NCI-H446 (cell line): ENCODE data around the gene THBS4.
"Not testable (repeated sequence)": the region's sequence is repeated elsewhere in the genome, so short reads cannot be mapped to it uniquely, and the experiment has no call there.

Experiments used
- DNase-seq, 2 experiments: peaks; one replicate each; lab custom pipeline; 2025; lab: John Stamatoyannopoulos, UW

The THBS4 gene

DNA sequence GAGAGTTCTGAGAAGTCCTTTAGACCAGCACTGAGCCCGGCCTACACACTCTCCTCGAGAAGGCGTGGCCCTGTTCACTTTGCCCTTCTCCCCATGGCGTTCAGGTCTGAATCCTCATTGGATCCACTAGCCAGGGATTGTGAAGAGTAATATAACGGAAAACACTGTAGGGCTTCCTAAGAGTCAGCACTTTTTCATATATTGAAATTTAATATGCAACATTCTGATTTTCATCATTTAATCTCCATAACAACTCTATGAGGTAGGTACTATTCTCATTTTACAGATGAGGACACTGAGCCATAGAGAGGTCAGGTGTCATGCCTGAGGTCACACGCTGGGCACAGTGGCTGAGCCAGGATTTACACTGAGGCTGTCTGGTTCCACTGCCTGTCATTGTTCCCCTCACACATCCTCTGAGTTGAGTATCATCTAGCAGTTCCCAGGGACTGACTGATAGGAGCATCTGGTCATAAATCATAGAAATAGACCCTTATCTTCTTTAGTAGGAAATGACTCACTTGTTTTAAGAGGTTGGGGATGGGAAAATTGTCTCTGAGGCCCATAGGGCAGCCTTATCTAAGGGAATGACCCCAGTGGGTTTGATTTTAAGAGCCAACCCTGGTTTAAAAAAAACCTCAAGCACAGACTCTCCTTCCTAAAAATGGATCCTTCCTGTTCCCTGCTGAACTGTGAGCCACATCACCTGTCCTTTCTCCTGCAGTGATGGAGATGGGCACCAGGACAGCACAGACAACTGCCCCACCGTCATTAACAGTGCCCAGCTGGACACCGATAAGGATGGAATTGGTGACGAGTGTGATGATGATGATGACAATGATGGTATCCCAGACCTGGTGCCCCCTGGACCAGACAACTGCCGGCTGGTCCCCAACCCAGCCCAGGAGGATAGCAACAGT, 41.2 kb downstream of the THBS4 start:
- DNase-seq: no peak

DNA sequence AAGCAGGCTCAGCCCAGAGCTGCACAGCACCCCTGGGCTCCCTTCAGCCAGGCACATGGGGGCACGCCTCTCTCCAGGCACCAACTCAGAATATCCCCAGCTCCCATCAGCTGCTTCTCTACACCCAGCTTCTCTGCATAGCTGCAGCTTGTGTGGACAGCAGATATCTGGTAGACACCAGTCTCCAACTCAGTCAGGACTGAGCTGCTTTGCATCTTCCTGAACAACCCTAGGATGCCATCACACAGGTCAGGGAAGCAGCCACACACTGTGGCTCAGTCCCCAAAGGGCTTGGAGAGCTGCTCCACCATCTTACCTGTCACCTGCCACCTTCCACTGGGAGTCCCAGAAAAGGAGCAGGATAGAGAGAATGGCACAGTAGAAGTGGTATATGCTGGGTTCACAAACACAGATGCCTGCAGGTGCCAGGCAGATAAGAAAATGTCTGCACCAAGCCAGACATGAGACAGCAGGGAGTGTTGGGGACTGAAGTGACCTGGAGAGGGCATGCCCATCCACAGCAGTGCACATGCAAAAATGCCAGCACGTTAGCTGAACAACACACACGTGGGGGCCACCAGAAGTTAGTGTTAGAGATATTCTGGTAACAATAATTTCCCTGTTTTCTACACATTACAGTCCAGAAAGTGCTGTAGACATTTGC, 42.0 kb downstream of the THBS4 start:
- DNase-seq: no peak

DNA sequence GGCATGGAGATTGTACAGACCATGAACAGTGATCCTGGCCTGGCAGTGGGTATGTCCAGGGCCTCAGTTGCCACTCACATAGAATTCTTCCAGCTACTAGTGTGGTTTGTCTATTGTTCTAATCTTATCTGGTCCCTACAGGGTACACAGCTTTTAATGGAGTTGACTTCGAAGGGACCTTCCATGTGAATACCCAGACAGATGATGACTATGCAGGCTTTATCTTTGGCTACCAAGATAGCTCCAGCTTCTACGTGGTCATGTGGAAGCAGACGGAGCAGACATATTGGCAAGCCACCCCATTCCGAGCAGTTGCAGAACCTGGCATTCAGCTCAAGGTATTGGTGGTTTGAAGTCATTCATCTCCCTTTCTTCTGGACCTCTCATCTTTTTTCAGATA, 43.8 kb downstream of the THBS4 start:
- DNase-seq: no peak

DNA sequence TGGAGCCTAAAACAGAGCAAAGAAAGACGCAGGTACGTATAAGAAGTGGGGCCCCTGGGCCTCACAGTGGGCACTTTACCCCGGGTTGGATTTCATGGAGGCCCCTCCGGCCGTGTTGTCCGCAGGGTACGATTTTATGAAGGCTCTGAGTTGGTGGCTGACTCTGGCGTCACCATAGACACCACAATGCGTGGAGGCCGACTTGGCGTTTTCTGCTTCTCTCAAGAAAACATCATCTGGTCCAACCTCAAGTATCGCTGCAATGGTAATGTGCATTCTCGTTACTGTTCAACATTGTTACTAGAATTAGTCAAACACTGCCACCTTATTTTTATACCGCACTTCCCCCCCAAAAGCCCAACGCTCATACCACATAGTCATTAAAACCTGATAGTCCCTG, 47.1 kb downstream of the THBS4 start:
- DNase-seq: no peak

DNA sequence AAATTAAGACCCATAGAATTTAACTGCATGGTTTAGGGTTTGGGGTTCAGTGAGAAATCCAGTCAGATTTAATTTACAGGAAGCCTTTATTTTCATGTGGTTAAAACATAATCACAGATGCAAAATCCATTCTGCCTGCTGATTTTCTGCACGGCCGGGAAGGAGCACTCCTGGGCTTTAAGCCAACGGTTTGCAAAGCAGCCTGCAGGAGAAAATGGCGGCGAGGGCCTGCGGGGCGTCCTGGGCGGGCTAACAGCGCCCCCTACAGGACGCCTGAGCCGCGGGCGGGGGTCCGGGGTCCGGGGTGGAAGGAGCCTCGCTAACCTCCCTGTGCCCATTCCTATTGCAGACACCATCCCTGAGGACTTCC, 47.6 kb downstream of the THBS4 start:
- peak; percentile 69 to 93 for DNase-seq

DNA sequence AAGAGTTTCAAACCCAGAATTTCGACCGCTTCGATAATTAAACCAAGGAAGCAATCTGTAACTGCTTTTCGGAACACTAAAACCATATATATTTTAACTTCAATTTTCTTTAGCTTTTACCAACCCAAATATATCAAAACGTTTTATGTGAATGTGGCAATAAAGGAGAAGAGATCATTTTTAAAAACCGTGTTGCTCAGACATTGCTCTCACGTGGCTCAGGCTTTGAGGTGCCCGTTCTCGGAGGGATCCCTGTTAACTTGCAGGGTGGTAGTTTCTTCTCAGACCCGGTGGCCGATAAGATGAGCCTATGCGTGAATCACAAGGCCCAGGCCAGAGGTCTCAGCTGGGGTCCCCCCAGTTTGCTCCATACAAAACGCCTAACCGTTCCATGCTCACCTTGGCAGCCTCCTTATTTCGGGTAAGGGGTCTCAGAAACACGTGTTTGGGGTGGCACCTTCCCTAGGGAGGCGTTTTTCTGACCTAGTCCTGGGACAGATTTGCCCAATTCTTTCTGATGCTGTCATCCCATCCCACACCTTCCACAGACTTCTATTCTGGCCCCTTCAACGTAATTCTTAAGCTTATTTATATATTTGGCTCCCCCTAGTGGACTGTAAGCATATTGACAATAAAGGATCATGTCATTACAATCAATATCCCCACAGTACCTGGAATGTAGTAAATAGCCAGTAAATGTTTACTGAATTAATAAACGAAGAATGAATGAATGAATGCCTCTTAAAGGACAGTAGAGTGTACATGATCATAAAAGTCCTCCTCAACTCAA, 48.1 kb downstream of the THBS4 start:
- peak; percentile 52 to 83 for DNase-seq

DNA sequence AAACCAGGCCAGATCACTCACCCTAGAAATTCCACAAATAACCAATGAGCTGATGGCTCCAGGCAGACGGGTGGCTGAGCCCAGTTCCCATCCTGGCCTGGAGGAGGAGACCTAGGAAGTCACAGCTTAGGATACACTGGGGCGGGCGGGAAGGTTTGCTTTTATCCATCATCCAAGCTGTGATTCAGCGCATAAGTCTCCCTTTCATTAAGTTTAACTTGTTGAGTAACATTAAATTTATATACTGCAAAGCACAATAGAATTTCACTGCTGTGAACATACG, 55.7 kb downstream of the THBS4 start:
- DNase-seq: no peak

DNA sequence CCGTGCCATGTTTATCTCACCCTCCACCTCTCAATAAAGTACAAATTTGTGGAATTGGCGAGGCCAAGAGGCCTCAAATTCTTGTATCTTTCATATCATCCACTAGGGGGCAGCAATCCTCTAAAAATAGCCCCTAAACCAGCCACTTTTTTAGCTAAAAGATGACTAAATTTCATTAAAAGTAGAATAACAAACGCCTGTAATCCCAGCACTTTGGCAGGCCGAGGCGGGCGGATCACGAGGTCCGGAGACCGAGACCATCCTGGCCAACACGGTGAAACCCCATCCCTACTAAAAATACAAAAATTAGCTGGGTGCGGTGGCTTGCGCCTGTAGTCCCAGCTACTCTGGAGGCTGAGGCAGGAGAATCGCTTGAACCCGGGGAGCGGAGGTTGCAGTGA, 56.6 kb downstream of the THBS4 start:
- DNase-seq: peak; percentile 36 to 72

DNA sequence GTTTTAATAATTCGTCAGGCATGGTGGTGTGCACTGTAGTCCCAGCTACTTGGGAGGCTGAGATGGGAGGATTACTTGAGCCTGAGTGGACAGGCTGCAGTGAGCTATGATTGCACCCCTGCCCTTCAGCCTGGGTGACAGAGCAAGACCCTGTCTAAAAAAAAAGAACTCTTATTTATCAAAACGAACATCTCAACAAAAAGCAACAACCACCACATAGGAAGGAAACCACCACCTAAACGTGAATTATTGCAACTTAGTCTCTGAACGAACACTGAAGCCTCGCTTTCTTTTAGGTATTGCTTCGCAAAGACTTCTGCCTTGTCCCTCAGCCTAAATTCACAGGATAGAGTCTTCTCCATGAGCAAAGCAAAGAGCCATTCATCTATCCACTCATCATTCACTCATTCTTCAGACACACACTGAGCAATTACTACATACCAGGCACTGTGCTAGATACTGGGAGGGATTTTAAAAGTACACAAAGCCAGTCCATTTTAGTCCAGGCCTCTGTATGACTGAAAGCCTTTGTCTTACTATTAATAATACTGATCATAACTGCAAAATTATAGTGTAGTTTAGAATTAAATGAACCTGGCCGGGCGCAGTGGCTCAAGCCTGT, 57.4 kb downstream of the THBS4 start:
- DNase-seq: peak in 1 of 2 experiments; percentile 27

DNA sequence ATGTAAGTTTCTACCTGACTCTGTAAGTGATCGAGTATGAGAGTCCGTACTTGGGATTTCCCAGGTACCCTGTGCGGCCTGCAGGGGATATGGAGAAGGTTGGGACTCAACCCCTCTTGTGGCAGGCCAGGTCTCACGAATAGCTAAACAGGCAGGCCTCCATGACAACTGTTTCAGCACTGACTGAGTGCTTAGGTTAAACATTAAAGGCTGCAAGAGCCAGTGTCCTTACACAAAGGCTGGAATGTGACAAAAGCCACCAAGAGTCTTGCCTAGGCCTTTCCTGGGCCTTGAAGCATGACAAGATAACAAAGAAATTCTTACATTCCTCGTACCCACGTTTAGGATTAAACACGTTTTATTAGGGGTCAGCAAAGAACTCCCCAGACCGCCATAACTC, 58.6 kb downstream of the THBS4 start:
- no peak for DNase-seq

DNA sequence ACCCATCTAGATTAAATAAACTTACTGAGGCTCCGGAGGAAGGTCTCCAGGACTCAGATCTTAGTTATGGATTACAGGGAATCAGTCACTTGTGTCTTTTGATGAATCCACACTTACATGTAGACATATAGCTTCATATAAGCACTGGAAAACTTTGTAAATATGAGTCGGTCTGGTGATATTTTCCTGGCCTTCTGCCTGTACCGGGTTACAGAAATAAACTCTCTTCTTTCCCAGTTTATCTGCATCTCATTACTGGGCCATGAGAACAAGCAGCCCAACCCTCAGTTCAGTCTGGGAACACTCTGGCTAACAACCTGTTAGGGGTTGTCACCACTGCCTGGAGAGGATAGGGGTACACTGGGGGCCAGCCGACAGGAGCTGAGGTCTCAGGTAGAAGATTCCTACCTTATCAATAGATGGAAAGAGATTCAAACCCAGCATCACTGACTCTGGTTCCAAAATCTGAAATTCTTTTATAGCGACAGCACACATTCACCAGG, 59.1 kb downstream of the THBS4 start:
- no peak for DNase-seq

DNA sequence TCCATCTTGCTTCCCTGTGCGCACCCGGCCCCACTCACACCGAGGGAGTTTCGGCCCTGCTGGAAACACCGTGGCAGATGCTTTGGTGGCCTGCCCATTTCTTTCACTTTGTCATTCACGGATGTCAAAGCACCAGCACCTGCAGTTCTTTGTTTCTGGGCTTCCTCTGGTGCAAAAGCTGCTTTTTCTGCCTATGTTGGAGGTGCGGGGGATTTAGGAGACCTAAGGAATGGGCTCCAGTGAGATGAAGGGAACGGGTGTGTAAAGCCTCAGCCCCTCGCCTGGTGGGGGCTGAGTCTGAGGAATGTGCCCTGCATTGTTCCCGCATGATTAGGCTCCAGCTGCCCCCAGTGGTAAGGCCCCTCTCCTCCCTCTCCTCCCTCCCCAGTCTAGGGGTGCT, 62.3 kb downstream of the THBS4 start:
- no peak for DNase-seq

DNA sequence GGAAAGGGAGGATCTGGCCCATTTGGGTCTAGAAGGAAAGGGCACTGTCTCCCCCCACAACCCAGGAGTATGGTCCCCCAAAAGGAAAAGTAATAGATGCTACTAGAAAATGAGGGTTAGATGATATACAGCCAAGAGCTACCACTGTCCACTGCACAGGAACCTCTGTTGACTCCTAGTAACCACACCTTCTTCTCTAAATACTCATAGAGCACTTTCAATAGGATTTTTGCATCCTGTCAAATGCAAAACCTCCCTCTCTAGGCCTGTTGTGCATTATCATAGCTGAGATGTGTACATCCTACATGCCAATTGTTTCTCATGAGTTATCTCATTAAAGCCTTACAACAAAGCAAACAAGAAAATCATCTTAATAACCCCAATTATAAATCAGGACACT, 66.8 kb downstream of the THBS4 start:
- DNase-seq: no peak

DNA sequence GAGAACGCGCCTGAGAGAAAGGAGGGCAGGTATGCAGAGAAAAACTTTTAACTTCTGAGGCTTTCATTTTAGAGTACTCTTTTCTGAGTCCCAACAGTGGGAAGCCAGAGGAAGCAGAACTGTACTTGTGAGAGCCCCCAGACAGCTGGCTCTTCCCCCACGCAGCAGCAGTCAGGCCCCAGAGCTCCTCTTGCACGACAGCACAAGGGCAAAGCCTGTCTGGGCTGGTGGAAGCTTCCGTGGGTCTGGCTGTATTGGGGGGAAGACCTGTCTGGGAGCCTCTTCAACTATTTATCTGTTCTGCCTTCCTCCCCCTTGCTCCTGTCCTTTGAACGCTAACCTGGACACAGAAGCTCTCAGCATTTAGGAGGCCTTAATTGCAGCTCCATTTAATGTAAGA, 68.2 kb downstream of the THBS4 start:
- no peak for DNase-seq

DNA sequence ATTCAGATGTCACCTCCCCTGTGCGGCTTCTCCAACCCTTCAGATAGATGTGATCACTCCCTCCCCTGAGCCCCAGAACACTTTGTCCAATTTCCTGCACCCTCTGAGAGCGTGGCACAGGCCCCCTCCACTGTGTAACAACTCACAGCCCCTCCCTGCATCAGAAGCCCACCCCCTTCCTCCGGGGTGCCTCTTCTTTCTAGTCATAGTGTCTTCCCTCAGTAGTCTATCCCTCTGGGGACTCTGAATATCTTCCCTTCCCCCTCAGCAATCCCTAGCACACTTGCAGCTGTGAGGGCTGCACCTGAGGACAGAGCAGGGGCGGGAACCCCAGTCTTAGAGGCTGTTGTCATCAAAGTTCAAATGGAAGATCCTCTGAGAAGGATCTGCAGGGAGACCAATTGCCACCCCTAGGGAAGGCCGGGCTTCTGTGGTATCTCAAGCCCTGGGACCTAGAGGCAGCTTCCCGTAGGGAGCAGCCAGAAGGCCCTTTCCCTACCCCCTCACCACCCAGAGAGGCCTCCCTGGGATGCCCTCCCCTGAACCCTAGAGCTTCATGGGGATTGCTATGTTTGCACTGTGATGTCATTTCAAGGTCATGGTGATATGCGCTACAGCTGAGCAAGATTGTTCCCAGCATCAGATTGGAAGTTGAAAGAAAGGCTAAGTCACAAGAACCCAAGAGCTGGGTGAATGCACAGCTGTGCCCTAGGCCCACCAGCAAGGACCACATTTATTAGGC, 70.7 kb downstream of the THBS4 start:
- DNase-seq: no peak

DNA sequence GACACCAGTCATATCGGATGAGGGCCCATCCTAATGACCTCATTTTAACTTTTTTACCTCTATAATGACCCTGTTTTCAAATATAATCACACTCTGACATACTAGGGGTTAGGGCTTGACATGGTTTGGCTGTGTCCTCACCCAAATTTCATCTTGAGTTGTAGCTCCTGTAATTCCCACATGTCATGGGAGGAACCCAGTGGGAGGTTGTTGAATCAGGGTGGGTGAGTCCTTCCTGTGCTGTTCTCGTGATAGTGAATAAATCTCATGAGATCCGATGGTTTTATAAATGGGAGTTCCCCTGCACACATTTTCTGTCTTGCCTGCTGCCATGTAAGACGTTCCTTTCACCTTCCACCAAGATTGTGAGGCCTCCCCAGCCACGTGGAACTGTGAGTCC, 71.8 kb downstream of the THBS4 start:
- DNase-seq: no peak

DNA sequence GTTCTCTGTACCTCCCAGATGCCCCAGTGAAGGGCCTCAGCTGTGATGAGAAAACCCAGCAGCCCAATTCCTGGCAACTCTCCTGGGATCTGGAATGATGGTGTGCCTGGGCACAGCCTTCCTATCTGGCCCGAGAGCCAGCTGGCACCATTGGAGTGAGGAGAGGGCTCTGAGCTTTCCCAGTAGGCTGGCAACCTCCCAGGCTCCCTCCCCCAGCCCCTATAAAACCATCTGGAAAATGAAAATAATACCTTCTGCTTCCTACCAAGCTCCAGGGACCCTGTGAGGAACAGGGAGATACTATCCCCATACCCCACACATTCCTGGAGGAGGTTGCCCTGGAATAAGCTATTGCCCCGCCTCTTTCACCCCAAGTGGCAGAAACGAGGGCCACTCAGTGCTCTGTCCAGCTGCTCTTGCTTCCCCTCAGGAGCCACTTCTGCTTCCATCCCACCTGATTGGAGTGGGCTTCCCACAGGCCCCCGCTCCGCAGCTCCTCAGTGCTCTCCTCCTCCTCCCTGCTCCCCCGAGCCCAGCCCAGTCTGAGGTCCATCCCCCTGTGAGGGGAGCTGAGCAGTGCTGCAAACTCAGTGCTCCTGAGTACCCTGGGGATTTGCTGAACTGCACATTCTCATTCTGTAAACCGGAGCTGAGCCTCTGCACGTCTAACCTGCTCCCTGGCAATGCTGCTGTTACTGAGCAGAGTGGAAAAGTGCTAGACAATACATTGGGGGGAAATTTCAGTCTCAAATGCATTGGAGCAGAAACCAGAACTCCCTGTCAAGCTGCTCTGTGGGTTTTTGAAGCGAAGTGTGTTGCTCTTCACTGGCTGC, 74.7 kb downstream of the THBS4 start:
- DNase-seq: peak; percentile 95 to 99

DNA sequence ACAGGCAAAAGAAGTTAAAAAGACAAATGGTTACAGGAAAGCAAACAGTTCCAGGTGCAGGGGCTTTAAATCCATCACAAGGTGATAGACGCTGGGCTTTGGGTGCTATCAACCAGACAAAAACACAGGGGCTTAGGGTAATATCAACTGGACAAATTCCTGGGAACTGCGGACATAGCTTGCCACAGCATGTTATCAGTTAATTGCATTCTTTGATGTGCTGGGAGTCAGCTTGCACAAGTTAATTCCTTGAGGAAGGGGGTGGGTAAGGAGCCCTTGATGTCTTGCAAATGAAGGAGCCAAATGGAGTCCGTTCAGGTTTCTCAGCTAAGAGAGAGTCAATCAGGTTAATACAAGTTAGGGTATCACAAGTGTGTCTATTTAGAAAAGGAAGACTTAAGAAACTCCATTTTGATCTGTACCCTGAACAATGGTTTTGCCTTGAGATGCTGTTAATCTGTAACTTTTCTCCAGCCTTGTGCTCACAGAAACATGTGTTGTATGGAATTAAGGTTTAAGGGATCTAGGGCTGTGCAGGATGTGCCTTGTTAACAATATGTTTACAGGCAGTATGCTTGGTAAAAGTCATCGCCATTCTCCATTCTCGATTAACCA, 76.3 kb downstream of the THBS4 start:
- DNase-seq: not testable (repeated sequence)

DNA sequence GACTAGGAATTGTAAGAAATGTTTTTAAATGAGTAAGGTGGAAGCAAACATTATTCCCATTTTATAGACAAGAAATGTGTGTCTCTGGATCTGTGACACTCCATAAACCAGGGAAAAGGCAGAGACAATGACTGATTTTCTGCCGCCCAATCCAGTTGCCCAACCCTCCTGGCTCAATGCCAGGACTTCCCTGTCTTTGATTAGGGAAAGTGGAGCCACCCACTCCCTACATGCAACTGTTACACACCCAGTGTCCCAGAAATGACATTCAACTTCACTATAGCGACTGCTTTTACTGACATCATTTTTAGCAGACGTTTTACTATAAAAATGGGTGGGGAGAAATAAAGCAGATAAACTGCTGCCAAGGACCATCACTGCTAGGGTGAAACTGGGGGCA, 79.7 kb downstream of the THBS4 start:
- no peak for DNase-seq

DNA sequence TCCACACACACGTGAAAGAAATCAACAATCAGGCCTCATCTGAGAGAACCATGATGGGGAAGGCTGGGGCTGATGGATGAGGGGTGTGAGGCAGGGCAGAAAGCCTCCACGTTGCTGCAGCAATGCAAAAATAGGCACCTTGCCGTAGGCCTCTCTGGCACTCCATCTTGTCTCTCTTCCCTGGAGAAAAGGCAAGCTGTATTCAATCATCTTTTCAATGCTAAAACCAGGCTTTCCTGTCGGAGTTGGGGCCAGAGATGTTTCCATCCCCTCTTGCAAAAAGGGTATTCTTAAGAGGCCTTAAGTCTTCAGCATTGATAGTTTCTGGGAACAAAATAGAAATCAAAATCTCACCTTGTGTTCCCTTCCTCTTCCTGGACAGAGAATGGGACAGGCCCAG, 80.9 kb downstream of the THBS4 start:
- no peak for DNase-seq
